OCI-LY7 (cell line): ENCODE results near the gene SLC35B4. TPM values are rescaled to one million over a fixed set of nuclear protein-coding genes. Genes with fewer than 3 reads are reported as not detected.
A peak's percentile ranks its signal among the peaks of the same experiment; 100 is the strongest.

Source experiments
- BruUV-seq: library from RNA; stranded (reverse); fragments of 400-500 nt; replicated peaks from 2 replicates; lab custom pipeline; 2021; lab: Mats Ljungman, UMichigan
- CTCF ChIA-PET: fragments of 300-600 bp; sonication (Branson Sonifier 250); formaldehyde crosslinking; loops from one replicate; lab custom pipeline; 2022; ENCODE audit warnings: antibody characterized with exemption; ENCODE audit not compliant: unreplicated experiment; lab: Charles Lee
- POLR2A ChIA-PET: fragments of 300-600 bp; sonication (Branson Sonifier 250); formaldehyde crosslinking; loops from one replicate; lab custom pipeline; 2022; ENCODE audit warnings: antibody characterized with exemption; lab: Charles Lee
- DNase-seq: peaks from one replicate; pipeline ENCODE4 v3.0.0-alpha.2; 2015; ENCODE audit warnings: low spot score
- H2AFZ ChIP-seq: fragments of 200-600 bp; sonication (generic), shearing (Covaris generic); 2 replicates; pipeline ENCODE4 v1.6.1; 2014; ENCODE audit warnings: mild to moderate bottlenecking, antibody characterized with exemption, low read length, moderate library complexity
- H3K27ac ChIP-seq: fragments of 200-600 bp; sonication (generic); 2 replicates; pipeline ENCODE4 v1.5.1; 2014; ENCODE audit warnings: mixed run types, low read depth, mild to moderate bottlenecking, moderate library complexity, low read length, inconsistent platforms; ENCODE audit not compliant: poor library complexity, severe bottlenecking
- H3K36me3 ChIP-seq: fragments of 200-600 bp; sonication (generic); 2 replicates; pipeline ENCODE4 v1.6.1; 2014; ENCODE audit warnings: mild to moderate bottlenecking, antibody characterized with exemption, low read length, moderate library complexity, mixed read lengths; ENCODE audit not compliant: insufficient read depth
- H3K4me1 ChIP-seq: fragments of 200-600 bp; sonication (generic); 2 replicates; pipeline ENCODE4 v1.5.1; 2014; ENCODE audit warnings: mild to moderate bottlenecking, low read length; ENCODE audit not compliant: insufficient read depth, poor library complexity, severe bottlenecking
- H3K4me2 ChIP-seq: fragments of 200-600 bp; sonication (generic); 2 replicates; pipeline ENCODE4 v1.6.1; 2014; ENCODE audit warnings: mild to moderate bottlenecking, low read length
- H3K4me3 ChIP-seq: fragments of 200-600 bp; sonication (generic); 2 replicates; pipeline ENCODE4 v1.5.1; 2014; ENCODE audit warnings: mild to moderate bottlenecking, low read depth, low read length; ENCODE audit not compliant: poor library complexity, severe bottlenecking
- H3K79me2 ChIP-seq: fragments of 200-600 bp; sonication (generic); 2 replicates; pipeline ENCODE4 v1.6.1; 2016; ENCODE audit warnings: low read depth, mild to moderate bottlenecking, low read length, moderate library complexity, mixed read lengths; ENCODE audit not compliant: insufficient read depth
- H3K9me2 ChIP-seq: fragments of 200-600 bp; sonication (generic); 2 replicates; pipeline ENCODE4 v1.6.1; 2016; ENCODE audit warnings: mild to moderate bottlenecking, low read length, mixed read lengths; ENCODE audit not compliant: insufficient read depth
- H3K9me3 ChIP-seq: fragments of 200-600 bp; sonication (generic); 2 replicates; pipeline ENCODE4 v1.6.1; 2014; ENCODE audit warnings: mild to moderate bottlenecking, mixed run types, low read length, mixed read lengths
- H4K20me1 ChIP-seq: fragments of 200-600 bp; sonication (generic); 2 replicates; pipeline ENCODE4 v1.6.1; 2014; ENCODE audit warnings: mild to moderate bottlenecking, antibody characterized with exemption, low read length, moderate library complexity, mixed read lengths; ENCODE audit not compliant: insufficient read depth
- EZH2phosphoT487 ChIP-seq: fragments of 200-600 bp; sonication (generic); IDR thresholded peaks from 2 replicates; pipeline ENCODE4 v1.6.1; 2018; ENCODE audit warnings: low read depth, borderline replicate concordance, mild to moderate bottlenecking, mixed run types, antibody characterized with exemption, low read length, moderate library complexity, mixed read lengths
- intact Hi-C: fragments of 100-400 bp; cut with micrococcal nuclease; formaldehyde crosslinking; loops from one replicate; pipeline ENCODE4 v1.10.0; 2022; ENCODE audit not compliant: unreplicated experiment
- total RNA-seq, 2 experiments: library from RNA; depleted of rRNA in 1 of 2; stranded (reverse); fragments of >200 nt in 1 of 2; shearing (Covaris generic) in 1 of 2; gene quantifications; 2 replicates each; pipeline ENCODE4 v1.2.3, GENCODE V29; 2014 to 2022
- TF ChIP-seq, protein P1 (sequence below): fragments of 200-600 bp; sonication (generic); conservative IDR thresholded peaks from 2 replicates; pipeline ENCODE4 v1.5.1; 2014; ENCODE audit warnings: mild to moderate bottlenecking, antibody characterized with exemption, low read length, moderate library complexity, mixed read lengths

SLC35B4 gene
- total RNA-seq, 2 experiments from 2014 or later = 32.3 to 38.1 TPM

DNA sequence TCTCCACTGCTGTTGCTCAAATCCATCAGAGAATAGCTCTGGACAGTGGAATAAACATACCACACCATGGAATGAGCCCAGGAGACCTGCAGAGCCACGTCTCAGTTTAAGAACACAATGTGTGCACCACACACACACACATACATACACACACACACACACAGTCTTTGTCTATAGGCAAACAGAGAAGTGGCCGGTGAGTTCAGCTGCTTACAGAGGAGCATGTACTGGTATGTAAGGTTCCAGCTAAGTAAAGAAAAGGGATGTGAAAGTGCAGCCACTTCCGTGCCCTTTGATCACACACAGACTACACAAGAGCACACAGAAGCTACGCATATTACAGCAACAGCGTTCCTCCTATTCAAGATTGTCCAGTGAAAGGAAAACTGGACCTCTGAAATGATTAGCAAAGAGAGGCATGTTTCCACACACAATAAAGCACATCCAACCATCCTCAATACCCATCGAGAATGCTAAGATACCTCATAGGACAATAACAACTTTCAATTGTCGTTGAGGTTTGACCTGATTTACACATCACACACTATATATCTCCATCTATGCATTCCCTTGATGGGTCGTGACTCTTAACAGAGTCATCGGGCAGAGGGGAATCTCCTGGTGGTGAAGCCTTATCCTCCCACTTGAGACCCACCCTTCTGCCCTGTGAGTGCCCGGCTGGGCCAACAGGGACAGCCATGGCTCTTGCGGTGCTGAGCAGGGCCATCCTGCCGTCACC is 23.6 kb downstream of the SLC35B4 start:
- POLR2A ChIA-PET = interaction anchor here (0.7 to 1.3 kb wide), 9 partner anchors 10 to 142 kb away, joined by 3 to 9 read pairs (median 3); partner anchors contain the start of gene SLC35B4
- Histone ChIP-seq H3K4me2 (peak overlapping the region; percentile 80), H4K20me1 (no peaks in the 10 kb centered on the region), H3K36me3 (peaks cover 52% of the 10 kb centered on the region), H3K4me1 (peaks cover 26% of the 10 kb centered on the region), H3K4me3 (peak overlapping the region; percentile 41), H3K27ac (peak overlapping the region; percentile 60), H3K79me2 (no peaks in the 10 kb centered on the region), H2AFZ (peak overlapping the region; percentile 68), H3K9me2 (no peaks in the 10 kb centered on the region), H3K9me3 (no peaks in the 10 kb centered on the region)
- DNase-seq = peak; percentile 96
- intact Hi-C loops = loop anchor here (1.0 kb wide), 1 partner anchor 47 kb away; no protein-coding TSS in a partner anchor
- CTCF ChIA-PET = interaction anchor here (0.6 to 1.0 kb wide), 6 partner anchors 10 to 247 kb away, joined by 3 read pairs; no protein-coding TSS in a partner anchor
- no peak for TF ChIP-seq EZH2phosphoT487
- TF ChIP-seq, protein P1, sequence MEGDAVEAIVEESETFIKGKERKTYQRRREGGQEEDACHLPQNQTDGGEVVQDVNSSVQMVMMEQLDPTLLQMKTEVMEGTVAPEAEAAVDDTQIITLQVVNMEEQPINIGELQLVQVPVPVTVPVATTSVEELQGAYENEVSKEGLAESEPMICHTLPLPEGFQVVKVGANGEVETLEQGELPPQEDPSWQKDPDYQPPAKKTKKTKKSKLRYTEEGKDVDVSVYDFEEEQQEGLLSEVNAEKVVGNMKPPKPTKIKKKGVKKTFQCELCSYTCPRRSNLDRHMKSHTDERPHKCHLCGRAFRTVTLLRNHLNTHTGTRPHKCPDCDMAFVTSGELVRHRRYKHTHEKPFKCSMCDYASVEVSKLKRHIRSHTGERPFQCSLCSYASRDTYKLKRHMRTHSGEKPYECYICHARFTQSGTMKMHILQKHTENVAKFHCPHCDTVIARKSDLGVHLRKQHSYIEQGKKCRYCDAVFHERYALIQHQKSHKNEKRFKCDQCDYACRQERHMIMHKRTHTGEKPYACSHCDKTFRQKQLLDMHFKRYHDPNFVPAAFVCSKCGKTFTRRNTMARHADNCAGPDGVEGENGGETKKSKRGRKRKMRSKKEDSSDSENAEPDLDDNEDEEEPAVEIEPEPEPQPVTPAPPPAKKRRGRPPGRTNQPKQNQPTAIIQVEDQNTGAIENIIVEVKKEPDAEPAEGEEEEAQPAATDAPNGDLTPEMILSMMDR = no peak
- BruUV-seq = no TSS peak

DNA sequence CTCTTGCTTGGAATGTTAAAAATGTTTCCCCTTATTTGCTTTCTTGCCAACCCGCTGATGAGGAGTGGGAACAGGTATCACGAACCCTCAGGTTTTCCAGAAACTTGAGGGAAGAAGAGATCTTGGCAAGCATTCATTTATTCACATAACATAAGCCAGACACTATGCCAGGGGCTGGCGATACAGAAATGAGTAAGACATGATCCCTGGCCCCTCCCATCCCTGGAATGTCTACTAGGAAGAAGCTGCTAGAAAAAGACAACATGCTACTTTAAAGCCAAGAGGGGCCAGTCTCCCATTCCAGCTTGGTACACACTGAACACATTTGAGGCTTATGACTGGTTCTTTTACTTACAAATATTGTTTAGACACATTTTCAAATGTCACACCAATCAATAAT is 26.4 kb downstream of the SLC35B4 start:
- Histone ChIP-seq H3K27ac (no peak overlapping the region), H2AFZ (no peak overlapping the region), H3K79me2 (no peaks in the 10 kb centered on the region), H3K36me3 (peaks cover 28% of the 10 kb centered on the region), H3K4me2 (no peak overlapping the region), H3K9me2 (no peaks in the 10 kb centered on the region), H3K9me3 (no peaks in the 10 kb centered on the region), H3K4me1 (peaks cover 26% of the 10 kb centered on the region), H3K4me3 (no peak overlapping the region), H4K20me1 (no peaks in the 10 kb centered on the region)
- BruUV-seq = no TSS peak
- no peak for DNase-seq
- POLR2A ChIA-PET = no interaction called here
- intact Hi-C loops = no loop called here
- TF ChIP-seq EZH2phosphoT487 = no peak
- TF ChIP-seq, protein P1 = no peak
- CTCF ChIA-PET = no interaction called here

GRCh38 chr7:134289841-134290240 is 26.9 kb downstream of the SLC35B4 start:
- no peak for DNase-seq
- BruUV-seq = no TSS peak
- Histone ChIP-seq H3K4me2 (no peak overlapping the region), H3K36me3 (peaks cover 24% of the 10 kb centered on the region), H3K4me3 (no peak overlapping the region), H3K27ac (no peak overlapping the region), H4K20me1 (no peaks in the 10 kb centered on the region), H3K9me3 (no peaks in the 10 kb centered on the region), H3K4me1 (peaks cover 26% of the 10 kb centered on the region), H3K79me2 (no peaks in the 10 kb centered on the region), H2AFZ (no peak overlapping the region), H3K9me2 (no peaks in the 10 kb centered on the region)
- POLR2A ChIA-PET = interaction anchor here (0.8 to 1.6 kb wide), 2 partner anchors 11 to 23 kb away, joined by 3 to 5 read pairs; no protein-coding TSS in a partner anchor
- CTCF ChIA-PET = no interaction called here
- intact Hi-C loops = no loop called here
- no peak for TF ChIP-seq EZH2phosphoT487
- TF ChIP-seq, protein P1 = no peak
